ENCODE measurements around the gene NUDT6.

NUDT6 gene

DNA sequence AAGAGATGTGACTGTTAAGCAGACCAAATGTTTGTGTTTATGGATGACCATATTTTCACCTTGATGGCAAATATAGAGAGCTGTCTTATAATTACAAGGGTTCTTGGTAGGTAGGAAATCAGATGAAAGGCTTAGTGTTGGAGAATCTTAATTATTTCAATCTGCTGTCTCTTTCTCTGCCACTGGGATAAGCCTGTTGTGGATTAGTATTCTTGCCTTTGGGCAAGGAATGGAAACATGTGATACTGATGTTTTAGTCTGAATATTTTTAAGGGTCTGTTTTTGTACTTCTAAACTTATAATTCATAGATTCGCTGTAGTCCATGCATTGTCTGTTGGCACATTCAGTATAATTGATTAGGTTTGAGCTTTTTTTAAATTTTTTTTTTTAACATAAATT, 23.7 kb upstream of the NUDT6 start:
- TF ChIP-seq RAD21 (IDR thresholded peaks at IDR 0.05; ENCODE audit: low read depth) (no peak), CREB1 (IDR thresholded peaks at IDR 0.05; ENCODE audit: low read depth) (no peak), ZBTB7A (IDR thresholded peaks at IDR 0.05; ENCODE audit: low read depth) (no peak), NFIC (IDR thresholded peaks at IDR 0.05) (no peak), TEAD4 (IDR thresholded peaks at IDR 0.05) (no peak), TCF12 (IDR thresholded peaks at IDR 0.05; ENCODE audit: low read depth) (no peak)
- TF ChIP-seq, protein P1, sequence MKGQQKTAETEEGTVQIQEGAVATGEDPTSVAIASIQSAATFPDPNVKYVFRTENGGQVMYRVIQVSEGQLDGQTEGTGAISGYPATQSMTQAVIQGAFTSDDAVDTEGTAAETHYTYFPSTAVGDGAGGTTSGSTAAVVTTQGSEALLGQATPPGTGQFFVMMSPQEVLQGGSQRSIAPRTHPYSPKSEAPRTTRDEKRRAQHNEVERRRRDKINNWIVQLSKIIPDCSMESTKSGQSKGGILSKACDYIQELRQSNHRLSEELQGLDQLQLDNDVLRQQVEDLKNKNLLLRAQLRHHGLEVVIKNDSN (IDR thresholded peaks at IDR 0.05), result no peak
- TF ChIP-seq, protein P2, sequence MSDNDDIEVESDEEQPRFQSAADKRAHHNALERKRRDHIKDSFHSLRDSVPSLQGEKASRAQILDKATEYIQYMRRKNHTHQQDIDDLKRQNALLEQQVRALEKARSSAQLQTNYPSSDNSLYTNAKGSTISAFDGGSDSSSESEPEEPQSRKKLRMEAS (IDR thresholded peaks at IDR 0.05), result no peak
- TF ChIP-seq, protein P3, sequence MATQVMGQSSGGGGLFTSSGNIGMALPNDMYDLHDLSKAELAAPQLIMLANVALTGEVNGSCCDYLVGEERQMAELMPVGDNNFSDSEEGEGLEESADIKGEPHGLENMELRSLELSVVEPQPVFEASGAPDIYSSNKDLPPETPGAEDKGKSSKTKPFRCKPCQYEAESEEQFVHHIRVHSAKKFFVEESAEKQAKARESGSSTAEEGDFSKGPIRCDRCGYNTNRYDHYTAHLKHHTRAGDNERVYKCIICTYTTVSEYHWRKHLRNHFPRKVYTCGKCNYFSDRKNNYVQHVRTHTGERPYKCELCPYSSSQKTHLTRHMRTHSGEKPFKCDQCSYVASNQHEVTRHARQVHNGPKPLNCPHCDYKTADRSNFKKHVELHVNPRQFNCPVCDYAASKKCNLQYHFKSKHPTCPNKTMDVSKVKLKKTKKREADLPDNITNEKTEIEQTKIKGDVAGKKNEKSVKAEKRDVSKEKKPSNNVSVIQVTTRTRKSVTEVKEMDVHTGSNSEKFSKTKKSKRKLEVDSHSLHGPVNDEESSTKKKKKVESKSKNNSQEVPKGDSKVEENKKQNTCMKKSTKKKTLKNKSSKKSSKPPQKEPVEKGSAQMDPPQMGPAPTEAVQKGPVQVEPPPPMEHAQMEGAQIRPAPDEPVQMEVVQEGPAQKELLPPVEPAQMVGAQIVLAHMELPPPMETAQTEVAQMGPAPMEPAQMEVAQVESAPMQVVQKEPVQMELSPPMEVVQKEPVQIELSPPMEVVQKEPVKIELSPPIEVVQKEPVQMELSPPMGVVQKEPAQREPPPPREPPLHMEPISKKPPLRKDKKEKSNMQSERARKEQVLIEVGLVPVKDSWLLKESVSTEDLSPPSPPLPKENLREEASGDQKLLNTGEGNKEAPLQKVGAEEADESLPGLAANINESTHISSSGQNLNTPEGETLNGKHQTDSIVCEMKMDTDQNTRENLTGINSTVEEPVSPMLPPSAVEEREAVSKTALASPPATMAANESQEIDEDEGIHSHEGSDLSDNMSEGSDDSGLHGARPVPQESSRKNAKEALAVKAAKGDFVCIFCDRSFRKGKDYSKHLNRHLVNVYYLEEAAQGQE (IDR thresholded peaks at IDR 0.05; ENCODE audit: low read depth), result no peak

DNA sequence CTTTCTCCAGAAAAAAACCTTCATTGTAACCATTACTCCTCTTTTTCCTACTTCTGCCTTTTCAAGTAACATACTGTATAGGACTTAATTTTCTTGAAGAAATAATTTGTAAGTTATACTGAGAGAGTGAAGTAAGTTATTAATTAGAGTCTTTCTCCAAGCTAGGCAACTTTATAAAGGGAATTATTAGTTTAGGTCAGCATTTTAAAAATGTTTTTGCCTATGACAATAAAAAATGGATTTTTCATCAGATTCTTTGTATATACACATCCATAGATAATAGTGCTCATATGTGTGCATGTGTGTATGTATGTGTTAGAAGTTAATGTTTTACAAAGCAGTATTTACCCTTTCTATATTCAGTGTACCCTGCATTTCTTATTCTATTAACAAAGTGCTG, 10.4 kb upstream of the NUDT6 start:
- TF ChIP-seq, protein P1 (IDR thresholded peaks at IDR 0.05), result no peak
- TF ChIP-seq CEBPB (IDR thresholded peaks at IDR 0.05) (no peak), RAD21 (IDR thresholded peaks at IDR 0.05; ENCODE audit: low read depth) (no peak), EP300 (IDR thresholded peaks at IDR 0.05; ENCODE audit: borderline replicate concordance) (no peak), EGR1 (IDR thresholded peaks at IDR 0.05) (no peak), ZBTB7A (IDR thresholded peaks at IDR 0.05; ENCODE audit: low read depth) (no peak), TAF1 (IDR thresholded peaks at IDR 0.05; ENCODE audit: low read depth) (no peak), YY1 (IDR thresholded peaks at IDR 0.05; ENCODE audit: low read depth) (no peak), CREB1 (IDR thresholded peaks at IDR 0.05; ENCODE audit: low read depth) (no peak), NFIC (IDR thresholded peaks at IDR 0.05) (no peak), FOXM1 (IDR thresholded peaks at IDR 0.05; ENCODE audit: borderline replicate concordance, low read depth) (no peak)
- TF ChIP-seq, protein P2 (IDR thresholded peaks at IDR 0.05), result no peak
- TF ChIP-seq, protein P3 (IDR thresholded peaks at IDR 0.05; ENCODE audit: low read depth), result no peak

DNA sequence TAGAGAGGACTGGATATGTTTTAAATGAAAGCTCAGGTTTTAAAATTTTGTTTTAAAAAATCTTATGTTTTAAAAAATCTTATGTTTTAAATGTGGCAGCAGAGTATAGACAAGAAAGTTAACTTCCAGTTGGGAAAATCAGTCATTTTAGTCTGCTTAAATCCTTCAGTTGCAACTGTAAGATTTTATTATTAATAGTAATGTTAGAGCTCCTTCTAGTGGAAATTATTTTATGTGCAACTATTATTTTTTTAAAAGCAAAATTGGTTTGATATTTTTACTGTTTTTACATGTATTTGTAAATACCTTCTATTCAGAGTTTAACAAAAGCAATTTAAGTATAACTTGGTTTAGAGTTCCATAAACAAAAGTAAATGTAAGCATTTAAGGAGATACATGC, 8.5 kb upstream of the NUDT6 start:
- TF ChIP-seq EGR1 (IDR thresholded peaks at IDR 0.05) (no peak), RAD21 (IDR thresholded peaks at IDR 0.05; ENCODE audit: low read depth) (peak; percentile 28), YY1 (IDR thresholded peaks at IDR 0.05; ENCODE audit: low read depth) (no peak), NFIC (IDR thresholded peaks at IDR 0.05) (no peak), TAF1 (IDR thresholded peaks at IDR 0.05; ENCODE audit: low read depth) (no peak), FOXM1 (IDR thresholded peaks at IDR 0.05; ENCODE audit: borderline replicate concordance, low read depth) (peak; percentile 44; the same call in 1 of the 2 replicates), CREB1 (IDR thresholded peaks at IDR 0.05; ENCODE audit: low read depth) (no peak), TCF12 (IDR thresholded peaks at IDR 0.05; ENCODE audit: low read depth) (no peak), CEBPB (IDR thresholded peaks at IDR 0.05) (no peak)
- TF ChIP-seq, protein P1 (IDR thresholded peaks at IDR 0.05), result no peak
- TF ChIP-seq, protein P3 (IDR thresholded peaks at IDR 0.05; ENCODE audit: low read depth), result no peak
- TF ChIP-seq, protein P2 (IDR thresholded peaks at IDR 0.05), result no peak

DNA sequence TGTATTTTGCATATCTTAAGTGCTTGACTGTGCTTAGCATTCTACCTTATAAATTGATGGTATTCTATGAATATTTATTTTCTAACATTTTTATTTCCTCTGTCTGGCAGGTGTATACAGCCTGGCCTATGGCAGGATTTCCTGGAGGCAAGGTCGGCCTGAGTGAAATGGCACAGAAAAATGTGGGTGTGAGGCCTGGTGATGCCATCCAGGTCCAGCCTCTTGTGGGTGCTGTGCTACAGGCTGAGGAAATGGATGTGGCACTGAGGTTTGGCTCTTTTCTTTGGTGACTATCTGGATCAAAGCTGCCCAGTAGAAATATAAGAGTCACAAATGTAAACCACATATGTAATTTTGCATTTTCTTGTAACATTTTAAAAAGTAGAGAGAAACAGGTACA, 6.5 kb upstream of the NUDT6 start:
- TF ChIP-seq CEBPB (IDR thresholded peaks at IDR 0.05) (no peak), ZBTB7A (IDR thresholded peaks at IDR 0.05; ENCODE audit: low read depth) (no peak), TAF1 (IDR thresholded peaks at IDR 0.05; ENCODE audit: low read depth) (no peak), EGR1 (IDR thresholded peaks at IDR 0.05) (no peak), NFIC (IDR thresholded peaks at IDR 0.05) (no peak), EP300 (IDR thresholded peaks at IDR 0.05; ENCODE audit: borderline replicate concordance) (no peak), TCF12 (IDR thresholded peaks at IDR 0.05; ENCODE audit: low read depth) (no peak), CREB1 (IDR thresholded peaks at IDR 0.05; ENCODE audit: low read depth) (no peak), FOXM1 (IDR thresholded peaks at IDR 0.05; ENCODE audit: borderline replicate concordance, low read depth) (no peak), RAD21 (IDR thresholded peaks at IDR 0.05; ENCODE audit: low read depth) (no peak), YY1 (IDR thresholded peaks at IDR 0.05; ENCODE audit: low read depth) (no peak), TEAD4 (IDR thresholded peaks at IDR 0.05) (no peak)
- TF ChIP-seq, protein P3 (IDR thresholded peaks at IDR 0.05; ENCODE audit: low read depth), result no peak
- TF ChIP-seq, protein P1 (IDR thresholded peaks at IDR 0.05), result no peak
- TF ChIP-seq, protein P2 (IDR thresholded peaks at IDR 0.05), result no peak

Data from Ishikawa (cell line).